ENCODE measurements around the gene APBB1IP. TPM values are rescaled to one million over a fixed set of nuclear protein-coding genes. Genes with fewer than 3 reads are reported as not detected.
"Not testable (repeated sequence)": the region's sequence is repeated elsewhere in the genome, so short reads cannot be mapped to it uniquely, and the experiment has no call there.

APBB1IP gene
- total RNA-seq, 2 donors from 2014 or later: 73.9 to 77.1 TPM

GRCh38 chr10:26474026-26474425, 35.9 kb downstream of the APBB1IP start:
- H3K27ac Mint-ChIP-seq: peak overlapping the region; percentile 100
- H3K27me3 Mint-ChIP-seq: no peaks in the 10 kb centered on the region
- no peak for DNase-seq
- no peak overlapping the region for H3K4me3 Mint-ChIP-seq
- no peak for ATAC-seq
- H3K4me1 Mint-ChIP-seq: peaks cover 50% of the 10 kb centered on the region
- H3K9me3 ChIP-seq (ENCODE audit: control insufficient read depth, low read length, poor library complexity, severe bottlenecking): no peaks in the 10 kb centered on the region
- peaks cover 2% of the 10 kb centered on the region for H3K36me3 Mint-ChIP-seq (ENCODE audit: low read depth)

DNA sequence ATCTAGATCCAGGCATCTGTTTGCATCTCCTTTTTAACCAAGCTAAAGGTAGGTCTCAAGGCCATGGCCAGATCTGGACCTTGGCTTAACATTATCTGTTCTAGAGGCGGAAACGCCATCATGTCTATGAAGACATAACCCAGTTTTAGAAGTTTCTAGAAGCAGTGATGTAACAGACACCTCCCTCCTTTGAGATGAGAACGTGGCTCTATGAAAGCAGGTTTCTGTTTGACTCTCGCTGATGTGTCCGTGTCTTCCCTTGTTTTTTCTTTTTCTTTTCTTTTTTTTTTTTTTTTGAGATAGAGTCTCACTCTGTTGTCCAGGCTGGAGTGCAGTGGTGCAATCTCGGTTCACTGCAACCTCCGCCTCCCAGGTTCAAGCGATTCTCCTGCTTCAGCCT, 36.7 kb downstream of the APBB1IP start:
- H3K36me3 Mint-ChIP-seq (ENCODE audit: low read depth); DNase-seq; H3K27me3 Mint-ChIP-seq; H3K9me3 ChIP-seq (ENCODE audit: control insufficient read depth, low read length, poor library complexity, severe bottlenecking): not testable (repeated sequence)
- H3K4me1 Mint-ChIP-seq: peaks cover 49% of the 10 kb centered on the region
- ATAC-seq: peak; percentile 72
- peak overlapping the region; percentile 100 for H3K27ac Mint-ChIP-seq
- peak overlapping the region; percentile 85 for H3K4me3 Mint-ChIP-seq

DNA sequence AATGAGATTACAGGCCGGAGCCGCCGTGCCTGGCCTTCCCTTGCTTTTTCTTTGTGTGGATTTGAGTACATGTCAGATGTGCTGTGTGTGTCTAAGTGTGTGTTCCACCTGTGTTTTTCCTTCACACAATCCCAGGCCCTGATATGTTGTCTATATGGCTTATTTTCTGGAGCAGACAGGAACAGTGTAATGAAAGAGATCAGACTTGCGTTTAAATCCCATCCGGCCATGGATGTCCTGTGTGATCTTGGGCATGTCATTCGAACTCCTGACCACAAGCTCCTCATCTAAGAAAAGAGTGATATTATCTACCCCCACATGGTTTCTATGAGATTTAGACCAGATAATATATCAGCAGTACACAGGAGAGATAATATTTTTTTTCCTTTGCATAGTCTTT, 37.2 kb downstream of the APBB1IP start:
- Mint-ChIP-seq H3K27me3 (no peaks in the 10 kb centered on the region), H3K27ac (peak overlapping the region; percentile 100), H3K36me3 (ENCODE audit: low read depth) (peaks cover 2% of the 10 kb centered on the region), H3K4me3 (peak overlapping the region; percentile 85), H3K4me1 (peaks cover 52% of the 10 kb centered on the region)
- DNase-seq (no peak), ATAC-seq (peak; percentile 59)
- no peaks in the 10 kb centered on the region for H3K9me3 ChIP-seq (ENCODE audit: control insufficient read depth, low read length, poor library complexity, severe bottlenecking)

DNA sequence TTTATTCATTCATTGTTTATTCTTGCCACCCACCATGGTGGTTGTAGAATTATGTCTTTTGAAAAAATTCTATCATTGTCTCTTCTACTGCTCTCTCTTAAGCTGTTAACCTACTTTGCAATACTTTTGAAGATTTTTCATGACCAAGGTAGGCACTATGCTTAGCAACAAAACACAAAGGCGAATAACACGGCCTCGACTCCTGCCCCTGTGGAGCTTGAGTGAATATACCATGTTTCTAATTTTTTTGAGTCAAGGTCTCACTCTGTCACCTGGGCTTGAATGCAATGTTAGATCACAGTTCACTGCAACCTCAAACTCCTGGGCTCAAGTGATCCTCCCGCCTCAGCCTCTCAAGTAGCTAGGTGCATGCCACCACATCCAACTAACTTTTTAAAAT, 39.4 kb downstream of the APBB1IP start:
- no peak for ATAC-seq
- H3K4me3 Mint-ChIP-seq: peak overlapping the region; percentile 9
- H3K36me3 Mint-ChIP-seq (ENCODE audit: low read depth): peaks cover 2% of the 10 kb centered on the region
- peaks cover 46% of the 10 kb centered on the region for H3K4me1 Mint-ChIP-seq
- peak overlapping the region; percentile 91 for H3K27ac Mint-ChIP-seq
- no peaks in the 10 kb centered on the region for H3K9me3 ChIP-seq (ENCODE audit: control insufficient read depth, low read length, poor library complexity, severe bottlenecking)
- H3K27me3 Mint-ChIP-seq: no peaks in the 10 kb centered on the region
- no peak for DNase-seq

GRCh38 chr10:26478061-26478460, 39.9 kb downstream of the APBB1IP start:
- H3K4me1 Mint-ChIP-seq: peaks cover 46% of the 10 kb centered on the region
- H3K27me3 Mint-ChIP-seq: no peaks in the 10 kb centered on the region
- peak overlapping the region; percentile 91 for H3K27ac Mint-ChIP-seq
- H3K36me3 Mint-ChIP-seq (ENCODE audit: low read depth): peaks cover 2% of the 10 kb centered on the region
- no peaks in the 10 kb centered on the region for H3K9me3 ChIP-seq (ENCODE audit: control insufficient read depth, low read length, poor library complexity, severe bottlenecking)
- DNase-seq (no peak), ATAC-seq (no peak)
- peak overlapping the region; percentile 64 for H3K4me3 Mint-ChIP-seq

DNA sequence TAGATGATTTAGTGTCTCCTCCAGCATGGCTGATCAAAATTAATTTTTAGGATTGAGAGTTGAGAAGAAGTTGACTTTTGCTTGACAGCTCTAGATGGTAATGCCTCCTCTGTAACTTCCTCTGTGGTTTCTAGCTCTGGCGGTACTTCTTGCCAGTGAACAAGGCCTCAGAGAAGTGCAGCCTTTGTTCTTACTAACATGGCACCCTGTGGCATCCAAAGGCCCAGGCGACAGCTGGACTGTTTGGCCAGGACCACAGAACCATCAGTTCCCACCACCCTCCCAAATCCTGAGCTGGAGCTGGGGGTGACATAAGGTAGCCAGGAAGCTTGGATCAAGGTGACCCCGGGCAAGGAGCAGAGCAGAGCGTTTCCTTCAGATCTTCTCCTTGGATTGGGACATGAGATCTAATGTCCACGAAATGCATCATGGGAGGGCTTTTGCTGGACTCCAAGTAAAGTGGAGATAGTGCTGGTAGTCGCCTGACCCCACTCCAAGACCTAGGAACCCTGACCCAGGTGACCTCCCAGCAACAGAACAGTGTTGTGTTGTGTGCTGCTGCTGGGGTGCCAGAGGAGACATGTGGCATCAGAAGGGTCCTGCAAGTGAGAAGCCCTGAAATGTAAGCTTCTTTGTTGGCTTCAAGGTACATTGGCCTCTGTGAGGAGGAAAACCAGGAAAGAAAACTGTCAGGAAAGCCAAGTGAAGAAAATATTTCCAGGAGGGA, 41.8 kb downstream of the APBB1IP start:
- Mint-ChIP-seq H3K27ac (peak overlapping the region; percentile 98), H3K4me3 (peak overlapping the region; percentile 78), H3K36me3 (ENCODE audit: low read depth) (peaks cover 2% of the 10 kb centered on the region), H3K27me3 (no peaks in the 10 kb centered on the region), H3K4me1 (peaks cover 47% of the 10 kb centered on the region)
- peak; percentile 63 for ATAC-seq
- DNase-seq: peak in 1 of 3 donors; percentile 23
- no peaks in the 10 kb centered on the region for H3K9me3 ChIP-seq (ENCODE audit: control insufficient read depth, low read length, poor library complexity, severe bottlenecking)

GRCh38 chr10:26481315-26481692, 43.2 kb downstream of the APBB1IP start:
- no peaks in the 10 kb centered on the region for H3K9me3 ChIP-seq (ENCODE audit: control insufficient read depth, low read length, poor library complexity, severe bottlenecking)
- H3K36me3 Mint-ChIP-seq (ENCODE audit: low read depth): peaks cover 6% of the 10 kb centered on the region
- H3K27ac Mint-ChIP-seq: peak overlapping the region; percentile 98
- H3K4me3 Mint-ChIP-seq: no peak overlapping the region
- no peaks in the 10 kb centered on the region for H3K27me3 Mint-ChIP-seq
- peaks cover 51% of the 10 kb centered on the region for H3K4me1 Mint-ChIP-seq
- ATAC-seq: no peak
- DNase-seq: no peak

DNA sequence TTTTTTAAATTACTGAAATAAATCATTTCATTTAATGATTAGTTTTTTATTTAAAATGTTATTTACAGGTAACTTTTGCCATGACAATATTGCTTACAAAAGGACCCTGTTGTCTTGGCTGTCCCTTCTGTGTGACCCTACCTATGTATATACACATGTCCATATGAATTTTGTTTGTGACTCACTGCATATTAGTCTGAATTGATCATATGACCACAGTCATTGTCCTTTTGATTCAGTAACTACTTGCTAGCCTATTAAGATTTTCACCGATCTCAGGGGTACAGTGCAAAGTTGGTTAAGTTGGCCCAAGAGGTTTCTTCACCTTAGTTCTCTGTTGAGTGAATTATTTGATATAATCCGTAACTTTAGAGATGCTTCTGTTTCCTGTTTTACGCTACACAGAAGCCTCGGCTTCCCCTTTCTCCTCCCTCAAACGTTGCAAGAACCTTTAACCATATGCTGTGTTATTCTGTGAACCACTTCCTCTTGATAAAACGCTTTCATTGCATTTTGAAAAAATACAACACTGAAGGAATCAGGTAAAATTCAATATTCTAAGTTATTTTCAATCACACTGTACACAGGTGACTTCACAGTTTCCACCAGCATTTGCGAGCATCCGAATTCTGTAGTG, 43.9 kb downstream of the APBB1IP start:
- Mint-ChIP-seq H3K27ac (peak overlapping the region; percentile 95), H3K4me3 (peak overlapping the region; percentile 84), H3K27me3 (no peaks in the 10 kb centered on the region), H3K4me1 (peaks cover 55% of the 10 kb centered on the region), H3K36me3 (ENCODE audit: low read depth) (peaks cover 7% of the 10 kb centered on the region)
- DNase-seq: peak in 1 of 3 donors; percentile 20
- ATAC-seq: peak; percentile 82
- no peaks in the 10 kb centered on the region for H3K9me3 ChIP-seq (ENCODE audit: control insufficient read depth, low read length, poor library complexity, severe bottlenecking)

- Mint-ChIP-seq H3K27ac (peak overlapping the region; percentile 95), H3K27me3 (no peaks in the 10 kb centered on the region), H3K4me1 (peaks cover 50% of the 10 kb centered on the region), H3K36me3 (ENCODE audit: low read depth) (peaks cover 9% of the 10 kb centered on the region), H3K4me3 (peak overlapping the region; percentile 19)
- H3K9me3 ChIP-seq (ENCODE audit: control insufficient read depth, low read length, poor library complexity, severe bottlenecking): no peaks in the 10 kb centered on the region
- DNase-seq (no peak), ATAC-seq (no peak)
These were observed 45.4 kb downstream of the APBB1IP start for GRCh38 chr10:26483554-26483953.

- DNase-seq: no peak
- H3K9me3 ChIP-seq (ENCODE audit: control insufficient read depth, low read length, poor library complexity, severe bottlenecking): no peaks in the 10 kb centered on the region
- no peak for ATAC-seq
- Mint-ChIP-seq H3K27me3 (no peaks in the 10 kb centered on the region), H3K36me3 (ENCODE audit: low read depth) (peaks cover 13% of the 10 kb centered on the region), H3K4me1 (peaks cover 51% of the 10 kb centered on the region), H3K4me3 (no peak overlapping the region), H3K27ac (peak overlapping the region; percentile 100)
These were observed 47.2 kb downstream of the APBB1IP start for GRCh38 chr10:26485150-26485941.

- DNase-seq (no peak), ATAC-seq (no peak)
- Mint-ChIP-seq H3K27me3 (no peaks in the 10 kb centered on the region), H3K4me1 (peaks cover 48% of the 10 kb centered on the region), H3K27ac (peak overlapping the region; percentile 100), H3K36me3 (ENCODE audit: low read depth) (peaks cover 13% of the 10 kb centered on the region), H3K4me3 (peak overlapping the region; percentile 89)
- no peaks in the 10 kb centered on the region for H3K9me3 ChIP-seq (ENCODE audit: control insufficient read depth, low read length, poor library complexity, severe bottlenecking)
These were observed 48.2 kb downstream of the APBB1IP start for GRCh38 chr10:26486304-26486703.

DNA sequence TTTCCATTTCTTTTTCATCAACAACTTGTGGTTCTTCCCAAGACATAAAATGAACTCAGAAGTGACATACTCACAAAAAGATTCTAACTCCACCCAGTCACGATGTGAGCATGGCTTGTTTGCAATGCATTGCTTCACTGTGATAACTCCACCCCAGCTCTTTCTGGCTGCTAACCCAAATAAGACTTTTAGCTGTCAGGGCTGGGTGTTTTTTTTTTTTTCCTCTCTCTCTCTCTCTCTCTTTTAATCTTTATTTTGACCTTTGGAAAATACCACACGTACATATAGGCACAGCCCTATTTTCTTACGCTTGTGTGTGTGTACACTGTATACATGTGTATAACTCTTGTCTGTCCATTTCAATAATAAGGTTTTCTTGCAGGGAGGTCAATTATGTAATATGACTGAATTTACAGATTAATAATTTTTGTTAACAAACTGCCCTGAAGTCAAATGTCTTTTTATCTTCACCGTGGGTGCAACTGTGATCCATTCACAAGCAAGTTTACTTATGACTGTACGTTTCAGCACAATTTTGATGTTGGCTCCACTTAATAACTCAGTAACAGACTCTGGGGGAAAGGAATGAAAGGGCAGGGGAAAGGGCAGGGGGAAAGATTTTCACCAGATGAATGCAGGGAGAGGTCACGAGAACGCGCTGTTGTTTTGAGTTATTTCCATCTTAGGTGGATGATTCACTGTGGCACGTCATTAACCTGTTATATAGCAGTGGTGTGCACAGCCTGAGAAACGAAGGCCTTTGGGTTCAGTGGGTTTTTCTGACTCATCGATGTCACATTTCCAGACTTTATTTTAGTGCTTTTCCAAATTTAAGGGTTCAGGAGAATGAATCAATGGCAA, 49.1 kb downstream of the APBB1IP start:
- H3K9me3 ChIP-seq (ENCODE audit: control insufficient read depth, low read length, poor library complexity, severe bottlenecking): no peaks in the 10 kb centered on the region
- H3K36me3 Mint-ChIP-seq (ENCODE audit: low read depth): peaks cover 14% of the 10 kb centered on the region
- peak overlapping the region; percentile 100 for H3K27ac Mint-ChIP-seq
- ATAC-seq: peak; percentile 87
- peak in 2 of 3 donors; percentile 27 to 47 for DNase-seq
- no peaks in the 10 kb centered on the region for H3K27me3 Mint-ChIP-seq
- H3K4me3 Mint-ChIP-seq: peak overlapping the region; percentile 89
- peaks cover 46% of the 10 kb centered on the region for H3K4me1 Mint-ChIP-seq
